Activated T-helper 17 cell treated with anti-CD3 and anti-CD28 coated beads, Interleukin-2, amount 50 U/mL, for 72 hours (primary cell): Measurements from ENCODE around the gene PLEKHG3. TPM values are rescaled to one million over a fixed set of nuclear protein-coding genes. Genes with fewer than 3 reads are reported as not detected.

Source experiments
- ATAC-seq: fragments of 150-1000 bp; cut with Tn5 transposase; replicated peaks from 2 replicates; pipeline ENCODE4 v1.10.0; 2021; ENCODE audit warnings: mild to moderate bottlenecking, moderate library complexity
- H3K27ac Mint-ChIP-seq: one replicate; pipeline ENCODE4 v1.8.0; 2022; ENCODE audit warnings: mixed read lengths
- H3K27me3 Mint-ChIP-seq: one replicate; pipeline ENCODE4 v1.8.0; 2022; ENCODE audit warnings: mixed read lengths
- H3K36me3 Mint-ChIP-seq: one replicate; pipeline ENCODE4 v1.8.0; 2022; ENCODE audit warnings: low read depth, mild to moderate bottlenecking, mixed read lengths
- H3K4me1 Mint-ChIP-seq: one replicate; pipeline ENCODE4 v1.8.0; 2022; ENCODE audit warnings: mixed read lengths
- H3K4me3 Mint-ChIP-seq: one replicate; pipeline ENCODE4 v1.8.0; 2022; ENCODE audit warnings: mild to moderate bottlenecking, mixed read lengths
- H3K9me3 Mint-ChIP-seq: one replicate; pipeline ENCODE4 v1.8.0; 2022; ENCODE audit warnings: mixed read lengths
- total RNA-seq, 2 donors: library from RNA; stranded (reverse); gene quantifications; one replicate each; pipeline ENCODE4 v1.2.3, GENCODE V29; 2022

The PLEKHG3 gene
- total RNA-seq, 2 donors from 2014 or later = 17.2 to 19.2 TPM

- no peaks in the 10 kb centered on the region for H3K36me3 Mint-ChIP-seq
- ATAC-seq = peak; percentile 66
- H3K9me3 Mint-ChIP-seq = peaks cover 2% of the 10 kb centered on the region
- H3K27ac Mint-ChIP-seq = peak overlapping the region; percentile 84
- H3K27me3 Mint-ChIP-seq = no peaks in the 10 kb centered on the region
- peak overlapping the region; percentile 85 for H3K4me3 Mint-ChIP-seq
- H3K4me1 Mint-ChIP-seq = peaks cover 56% of the 10 kb centered on the region
These were observed 3.4 kb downstream of the PLEKHG3 start for GRCh38 chr14:64707661-64708060.

- Mint-ChIP-seq H3K36me3 (no peaks in the 10 kb centered on the region), H3K9me3 (peaks cover 9% of the 10 kb centered on the region), H3K4me1 (peaks cover 56% of the 10 kb centered on the region), H3K27ac (peak overlapping the region; percentile 84), H3K27me3 (no peaks in the 10 kb centered on the region), H3K4me3 (peak overlapping the region; percentile 85)
- peak; percentile 8 for ATAC-seq
These were observed 4.2 kb downstream of the PLEKHG3 start for GRCh38 chr14:64708148-64709004.

GRCh38 chr14:64709126-64709525 lies 4.9 kb downstream of the PLEKHG3 start:
- Mint-ChIP-seq H3K27me3 (no peaks in the 10 kb centered on the region), H3K9me3 (peaks cover 9% of the 10 kb centered on the region), H3K4me3 (peak overlapping the region; percentile 85)

GRCh38 chr14:64711039-64711438 lies 6.8 kb downstream of the PLEKHG3 start:
- no peak for ATAC-seq
- Mint-ChIP-seq H3K36me3 (no peaks in the 10 kb centered on the region), H3K27me3 (no peaks in the 10 kb centered on the region), H3K4me1 (peaks cover 61% of the 10 kb centered on the region), H3K27ac (no peak overlapping the region), H3K4me3 (peak overlapping the region; percentile 85), H3K9me3 (peaks cover 9% of the 10 kb centered on the region)

More at GRCh38 chr14:64709126-64709525, 4.9 kb downstream of the PLEKHG3 start:
- Mint-ChIP-seq H3K27ac (peak overlapping the region; percentile 84), H3K36me3 (no peaks in the 10 kb centered on the region), H3K4me1 (peaks cover 53% of the 10 kb centered on the region)
- ATAC-seq = no peak

- peak overlapping the region; percentile 34 for H3K27ac Mint-ChIP-seq
- H3K4me3 Mint-ChIP-seq = peak overlapping the region; percentile 18
These were observed 9.5 kb downstream of the PLEKHG3 start for GRCh38 chr14:64713677-64714076.

GRCh38 chr14:64714432-64715025 lies 10.3 kb downstream of the PLEKHG3 start:
- no peak for ATAC-seq
- Mint-ChIP-seq H3K36me3 (no peaks in the 10 kb centered on the region), H3K4me1 (peaks cover 64% of the 10 kb centered on the region), H3K27me3 (no peaks in the 10 kb centered on the region), H3K27ac (peak overlapping the region; percentile 34), H3K4me3 (peak overlapping the region; percentile 14), H3K9me3 (peaks cover 9% of the 10 kb centered on the region)

More at GRCh38 chr14:64713677-64714076, 9.5 kb downstream of the PLEKHG3 start:
- Mint-ChIP-seq H3K9me3 (peaks cover 9% of the 10 kb centered on the region), H3K36me3 (no peaks in the 10 kb centered on the region), H3K4me1 (peaks cover 67% of the 10 kb centered on the region), H3K27me3 (no peaks in the 10 kb centered on the region)
- no peak for ATAC-seq

- Mint-ChIP-seq H3K4me3 (peak overlapping the region; percentile 68), H3K9me3 (peaks cover 9% of the 10 kb centered on the region), H3K4me1 (peaks cover 64% of the 10 kb centered on the region), H3K27me3 (no peaks in the 10 kb centered on the region), H3K36me3 (no peaks in the 10 kb centered on the region), H3K27ac (peak overlapping the region; percentile 89)
- ATAC-seq = no peak
These were observed 11.0 kb downstream of the PLEKHG3 start for GRCh38 chr14:64715146-64715627.

- ATAC-seq = peak; percentile 30
- Mint-ChIP-seq H3K36me3 (no peaks in the 10 kb centered on the region), H3K4me3 (peak overlapping the region; percentile 68), H3K9me3 (peaks cover 9% of the 10 kb centered on the region), H3K4me1 (peaks cover 70% of the 10 kb centered on the region), H3K27ac (peak overlapping the region; percentile 89), H3K27me3 (no peaks in the 10 kb centered on the region)
These were observed 11.6 kb downstream of the PLEKHG3 start for GRCh38 chr14:64715628-64716412.

- H3K4me3 Mint-ChIP-seq = peak overlapping the region; percentile 68
- ATAC-seq = peak; percentile 58
- peak overlapping the region; percentile 89 for H3K27ac Mint-ChIP-seq
- peaks cover 64% of the 10 kb centered on the region for H3K4me1 Mint-ChIP-seq
- no peaks in the 10 kb centered on the region for H3K27me3 Mint-ChIP-seq
- H3K36me3 Mint-ChIP-seq = no peaks in the 10 kb centered on the region
- peaks cover 6% of the 10 kb centered on the region for H3K9me3 Mint-ChIP-seq
These were observed 13.6 kb downstream of the PLEKHG3 start for GRCh38 chr14:64717870-64718269.

- no peak for ATAC-seq
- Mint-ChIP-seq H3K27ac (peak overlapping the region; percentile 21), H3K4me1 (peaks cover 63% of the 10 kb centered on the region), H3K27me3 (no peaks in the 10 kb centered on the region), H3K9me3 (no peaks in the 10 kb centered on the region), H3K36me3 (no peaks in the 10 kb centered on the region), H3K4me3 (peak overlapping the region; percentile 68)
These were observed 14.5 kb downstream of the PLEKHG3 start for GRCh38 chr14:64718762-64719161.

GRCh38 chr14:64719601-64720000 lies 15.4 kb downstream of the PLEKHG3 start:
- no peak for ATAC-seq

GRCh38 chr14:64720131-64720576 lies 15.9 kb downstream of the PLEKHG3 start:
- Mint-ChIP-seq H3K4me3 (peak overlapping the region; percentile 60), H3K9me3 (no peaks in the 10 kb centered on the region), H3K27me3 (no peaks in the 10 kb centered on the region), H3K4me1 (peaks cover 66% of the 10 kb centered on the region), H3K36me3 (no peaks in the 10 kb centered on the region), H3K27ac (peak overlapping the region; percentile 85)
- ATAC-seq = peak; percentile 64

More at GRCh38 chr14:64719601-64720000, 15.4 kb downstream of the PLEKHG3 start:
- H3K4me1 Mint-ChIP-seq = peaks cover 64% of the 10 kb centered on the region
- no peaks in the 10 kb centered on the region for H3K36me3 Mint-ChIP-seq
- H3K27ac Mint-ChIP-seq = peak overlapping the region; percentile 85
- no peaks in the 10 kb centered on the region for H3K27me3 Mint-ChIP-seq
- peak overlapping the region; percentile 60 for H3K4me3 Mint-ChIP-seq
- H3K9me3 Mint-ChIP-seq = no peaks in the 10 kb centered on the region

- no peaks in the 10 kb centered on the region for H3K9me3 Mint-ChIP-seq
- peak overlapping the region; percentile 60 for H3K4me3 Mint-ChIP-seq
- no peaks in the 10 kb centered on the region for H3K36me3 Mint-ChIP-seq
- H3K27ac Mint-ChIP-seq = peak overlapping the region; percentile 85
- ATAC-seq = no peak
- H3K4me1 Mint-ChIP-seq = peaks cover 67% of the 10 kb centered on the region
- no peaks in the 10 kb centered on the region for H3K27me3 Mint-ChIP-seq
These were observed 17.2 kb downstream of the PLEKHG3 start for GRCh38 chr14:64721391-64721791.

GRCh38 chr14:64721899-64722298 lies 17.7 kb downstream of the PLEKHG3 start:
- H3K27ac Mint-ChIP-seq = peak overlapping the region; percentile 85
- H3K4me1 Mint-ChIP-seq = peaks cover 66% of the 10 kb centered on the region
- no peak for ATAC-seq
- no peaks in the 10 kb centered on the region for H3K36me3 Mint-ChIP-seq
- peak overlapping the region; percentile 60 for H3K4me3 Mint-ChIP-seq
- no peaks in the 10 kb centered on the region for H3K27me3 Mint-ChIP-seq
- no peaks in the 10 kb centered on the region for H3K9me3 Mint-ChIP-seq
